ENCODE measurements around the gene GNAI3.

GRCh38 chr1:109622895-109623294, 74.5 kb downstream of the GNAI3 start:
- TF ChIP-seq CTCF (conservative IDR thresholded peaks at IDR 0.05) = no peak
- TF ChIP-seq EZH2 (IDR thresholded peaks at IDR 0.05; ENCODE audit: low read depth) = no peak

Measured in PC-9 (cell line).